Endothelial cell (in vitro differentiated cells): ENCODE results near the gene EPHA6. TPM values are rescaled to one million over a fixed set of nuclear protein-coding genes. Genes with fewer than 3 reads are reported as not detected.

Source experiments
- DNase-seq: peaks from one replicate; pipeline ENCODE4 v3.0.0; 2021; ENCODE audit warnings: low spot score
- H3K27ac Mint-ChIP-seq: one replicate; pipeline ENCODE4 v1.8.0; 2021; ENCODE audit warnings: mixed read lengths, inconsistent platforms; ENCODE audit not compliant: unreplicated experiment
- H3K27me3 Mint-ChIP-seq: one replicate; pipeline ENCODE4 v1.8.0; 2021; ENCODE audit warnings: mild to moderate bottlenecking, moderate library complexity, mixed read lengths, inconsistent platforms; ENCODE audit not compliant: unreplicated experiment
- H3K36me3 Mint-ChIP-seq: one replicate; pipeline ENCODE4 v1.8.0; 2021; ENCODE audit warnings: mild to moderate bottlenecking, low read depth, mixed read lengths, inconsistent platforms; ENCODE audit not compliant: unreplicated experiment
- H3K4me1 Mint-ChIP-seq: one replicate; pipeline ENCODE4 v1.8.0; 2021; ENCODE audit warnings: mild to moderate bottlenecking, mixed read lengths, inconsistent platforms; ENCODE audit not compliant: unreplicated experiment
- H3K4me3 Mint-ChIP-seq: one replicate; pipeline ENCODE4 v1.8.0; 2021; ENCODE audit warnings: mild to moderate bottlenecking, mixed read lengths, inconsistent platforms; ENCODE audit not compliant: unreplicated experiment
- H3K9me3 Mint-ChIP-seq: one replicate; pipeline ENCODE4 v1.8.0; 2021; ENCODE audit warnings: mixed read lengths, inconsistent platforms; ENCODE audit not compliant: unreplicated experiment
- total RNA-seq: library from RNA; stranded (reverse); fragmentation: NEBNext Ultra II Directional; extraction: Animal tissue kit (Norgen Biotek cat#: 25700); gene quantifications from one replicate; pipeline ENCODE4 v1.2.1, GENCODE V29; 2021; ENCODE audit not compliant: unreplicated experiment
- TF ChIP-seq, protein P1 (sequence below): fragments of 200-600 bp; sonication (generic); IDR thresholded peaks from one replicate; pipeline ENCODE4 v1.5.0; 2021; ENCODE audit warnings: antibody characterized with exemption; ENCODE audit not compliant: unreplicated experiment

EPHA6 gene
- total RNA-seq, 1 donor from 2014 or later = 21.8 TPM

DNA sequence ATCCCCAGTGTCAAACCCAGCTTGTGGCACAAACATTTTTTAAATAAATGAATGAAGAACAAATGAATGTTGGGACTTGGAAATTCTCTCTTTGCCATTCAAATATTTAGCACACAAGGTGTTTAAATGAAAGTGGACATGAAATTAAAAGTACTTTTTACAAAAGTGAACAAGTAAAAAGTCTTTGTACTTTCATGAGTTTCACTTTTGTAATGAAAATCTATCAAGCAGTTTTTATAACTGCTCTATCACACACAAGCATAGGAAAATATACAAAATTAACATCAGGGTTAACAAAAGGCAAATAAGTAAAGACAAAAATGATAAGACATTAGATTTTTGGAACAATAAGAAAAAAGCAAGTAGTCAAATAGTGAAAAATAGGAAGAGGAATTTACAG, 866.3 kb downstream of the EPHA6 start:
- no peaks in the 10 kb centered on the region for H3K9me3 Mint-ChIP-seq
- H3K27ac Mint-ChIP-seq = no peak overlapping the region
- DNase-seq = no peak
- H3K4me3 Mint-ChIP-seq = no peak overlapping the region
- H3K4me1 Mint-ChIP-seq = no peaks in the 10 kb centered on the region
- no peaks in the 10 kb centered on the region for H3K36me3 Mint-ChIP-seq
- no peaks in the 10 kb centered on the region for H3K27me3 Mint-ChIP-seq
- TF ChIP-seq, protein P1, sequence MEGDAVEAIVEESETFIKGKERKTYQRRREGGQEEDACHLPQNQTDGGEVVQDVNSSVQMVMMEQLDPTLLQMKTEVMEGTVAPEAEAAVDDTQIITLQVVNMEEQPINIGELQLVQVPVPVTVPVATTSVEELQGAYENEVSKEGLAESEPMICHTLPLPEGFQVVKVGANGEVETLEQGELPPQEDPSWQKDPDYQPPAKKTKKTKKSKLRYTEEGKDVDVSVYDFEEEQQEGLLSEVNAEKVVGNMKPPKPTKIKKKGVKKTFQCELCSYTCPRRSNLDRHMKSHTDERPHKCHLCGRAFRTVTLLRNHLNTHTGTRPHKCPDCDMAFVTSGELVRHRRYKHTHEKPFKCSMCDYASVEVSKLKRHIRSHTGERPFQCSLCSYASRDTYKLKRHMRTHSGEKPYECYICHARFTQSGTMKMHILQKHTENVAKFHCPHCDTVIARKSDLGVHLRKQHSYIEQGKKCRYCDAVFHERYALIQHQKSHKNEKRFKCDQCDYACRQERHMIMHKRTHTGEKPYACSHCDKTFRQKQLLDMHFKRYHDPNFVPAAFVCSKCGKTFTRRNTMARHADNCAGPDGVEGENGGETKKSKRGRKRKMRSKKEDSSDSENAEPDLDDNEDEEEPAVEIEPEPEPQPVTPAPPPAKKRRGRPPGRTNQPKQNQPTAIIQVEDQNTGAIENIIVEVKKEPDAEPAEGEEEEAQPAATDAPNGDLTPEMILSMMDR = no peak

DNA sequence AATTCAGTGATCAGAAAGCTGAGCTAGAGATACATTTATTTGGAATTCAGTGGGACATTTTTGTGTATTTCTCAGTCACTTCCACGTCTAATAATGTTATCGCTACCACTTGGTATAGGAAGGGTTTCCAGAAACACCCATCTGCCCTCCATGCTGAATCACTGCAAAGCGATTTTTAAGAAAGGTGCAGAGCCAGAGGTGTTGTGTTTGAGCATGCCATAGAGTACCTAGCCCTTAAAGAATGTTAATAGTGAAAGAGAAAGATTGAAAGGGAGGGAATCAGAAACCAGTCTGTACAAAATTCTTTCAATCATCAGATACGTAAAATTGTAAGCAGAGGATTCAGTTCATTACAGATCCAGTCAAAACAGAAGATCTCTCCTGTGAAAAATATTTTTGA, 870.1 kb downstream of the EPHA6 start:
- no peaks in the 10 kb centered on the region for H3K36me3 Mint-ChIP-seq
- DNase-seq = no peak
- H3K27me3 Mint-ChIP-seq = no peaks in the 10 kb centered on the region
- no peak overlapping the region for H3K4me3 Mint-ChIP-seq
- no peaks in the 10 kb centered on the region for H3K4me1 Mint-ChIP-seq
- no peak overlapping the region for H3K27ac Mint-ChIP-seq
- TF ChIP-seq, protein P1 = no peak
- H3K9me3 Mint-ChIP-seq = no peaks in the 10 kb centered on the region

DNA sequence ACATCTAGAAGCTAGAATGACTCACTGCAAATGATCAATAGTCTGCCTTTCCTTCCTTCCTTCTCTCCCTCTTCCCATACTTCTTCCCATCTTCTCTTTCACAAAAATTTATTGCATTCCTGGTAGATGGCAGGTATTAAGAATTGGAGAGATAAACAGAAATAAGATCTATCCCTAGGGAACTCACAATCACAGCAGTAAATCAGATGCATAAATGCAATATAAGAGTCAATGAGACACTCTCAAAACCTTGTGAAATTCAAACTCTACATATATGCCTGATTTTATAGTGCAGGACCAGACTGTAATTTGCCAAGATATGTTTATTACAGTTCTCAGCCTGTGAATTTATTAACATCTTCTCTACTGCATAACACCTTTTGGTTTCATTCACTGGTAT, 871.9 kb downstream of the EPHA6 start:
- Mint-ChIP-seq H3K4me3 (no peak overlapping the region), H3K36me3 (no peaks in the 10 kb centered on the region), H3K9me3 (no peaks in the 10 kb centered on the region), H3K27ac (no peak overlapping the region), H3K4me1 (no peaks in the 10 kb centered on the region), H3K27me3 (no peaks in the 10 kb centered on the region)
- DNase-seq = no peak
- TF ChIP-seq, protein P1 = no peak

DNA sequence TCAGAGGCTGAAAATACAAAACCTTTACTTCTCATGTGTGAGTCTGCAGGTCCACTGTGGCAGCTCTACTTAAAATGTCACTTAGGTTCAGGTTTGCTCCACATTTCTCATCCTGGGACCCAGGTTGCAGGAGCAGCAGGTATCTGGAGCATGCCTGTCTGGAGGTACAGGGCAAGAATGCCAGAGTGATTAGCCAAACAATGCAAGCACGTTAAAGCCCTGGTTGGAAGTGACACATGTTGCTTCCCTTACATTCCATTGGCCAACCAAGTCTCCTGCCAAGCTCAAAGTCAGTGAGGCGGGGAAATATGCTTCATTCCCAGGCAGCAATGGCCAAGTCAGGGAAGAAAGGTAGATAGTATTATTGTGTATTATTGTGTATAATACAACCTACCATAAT, 873.3 kb downstream of the EPHA6 start:
- H3K9me3 Mint-ChIP-seq = no peaks in the 10 kb centered on the region

DNA sequence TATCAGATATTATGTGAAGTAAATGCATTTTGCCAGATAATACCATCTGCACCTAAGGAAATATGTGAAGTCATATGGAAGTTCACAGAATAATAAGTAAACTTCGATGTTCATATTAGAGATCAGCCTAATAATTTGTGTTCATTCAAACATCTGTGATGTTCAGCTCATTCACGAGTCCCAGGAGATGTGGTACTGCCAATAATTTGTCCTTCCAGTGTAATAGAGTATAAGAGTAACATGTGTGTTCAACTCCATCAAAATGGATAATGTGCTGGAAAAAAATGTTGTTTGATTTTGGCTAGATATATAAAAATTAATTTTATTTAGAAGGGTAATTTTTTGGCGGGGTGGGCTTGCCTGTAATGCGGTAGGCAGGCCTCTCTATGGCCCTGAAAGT, 874.7 kb downstream of the EPHA6 start:
- H3K9me3 Mint-ChIP-seq = no peaks in the 10 kb centered on the region
- H3K27ac Mint-ChIP-seq = no peak overlapping the region
- H3K4me3 Mint-ChIP-seq = no peak overlapping the region
- no peak for DNase-seq
- H3K4me1 Mint-ChIP-seq = no peaks in the 10 kb centered on the region
- H3K36me3 Mint-ChIP-seq = no peaks in the 10 kb centered on the region
- no peaks in the 10 kb centered on the region for H3K27me3 Mint-ChIP-seq
- TF ChIP-seq, protein P1 = no peak

More for the DNA sequence above, 873.3 kb downstream of the EPHA6 start:
- Mint-ChIP-seq H3K4me3 (no peak overlapping the region), H3K36me3 (no peaks in the 10 kb centered on the region), H3K27me3 (no peaks in the 10 kb centered on the region), H3K4me1 (no peaks in the 10 kb centered on the region), H3K27ac (no peak overlapping the region)
- no peak for DNase-seq
- TF ChIP-seq, protein P1 = no peak
